Upper lobe of left lung (tissue), 4 donors: Measurements from ENCODE around the gene ZFHX3.

Experiments
- CTCF ChIP-seq, 6 experiments: fragments of 450-650 bp in 4 of 6; fragments of 200-600 bp in 2 of 6; sonication (generic) in 2 of 6; IDR thresholded peaks; one replicate each; pipeline ENCODE4 v1.5.1; 2016 to 2019; ENCODE audit warnings: antibody characterized with exemption in 6 of 6
- EP300 ChIP-seq, 4 donors: sonication (generic); formaldehyde crosslinking; IDR thresholded peaks; one replicate each; pipeline ENCODE4 v1.5.1; 2017; ENCODE audit warnings: antibody characterized with exemption in 4 of 4, control low read depth in 2 of 4

- TF ChIP-seq CTCF (IDR thresholded peaks at IDR 0.05) = no peak
- TF ChIP-seq EP300 (IDR thresholded peaks at IDR 0.05) = no peak
Observed at GRCh38 chr16:72952404-72952803, 95.5 kb downstream of the ZFHX3 start.
